ENCODE measurements around the gene ITGA7.

DNA sequence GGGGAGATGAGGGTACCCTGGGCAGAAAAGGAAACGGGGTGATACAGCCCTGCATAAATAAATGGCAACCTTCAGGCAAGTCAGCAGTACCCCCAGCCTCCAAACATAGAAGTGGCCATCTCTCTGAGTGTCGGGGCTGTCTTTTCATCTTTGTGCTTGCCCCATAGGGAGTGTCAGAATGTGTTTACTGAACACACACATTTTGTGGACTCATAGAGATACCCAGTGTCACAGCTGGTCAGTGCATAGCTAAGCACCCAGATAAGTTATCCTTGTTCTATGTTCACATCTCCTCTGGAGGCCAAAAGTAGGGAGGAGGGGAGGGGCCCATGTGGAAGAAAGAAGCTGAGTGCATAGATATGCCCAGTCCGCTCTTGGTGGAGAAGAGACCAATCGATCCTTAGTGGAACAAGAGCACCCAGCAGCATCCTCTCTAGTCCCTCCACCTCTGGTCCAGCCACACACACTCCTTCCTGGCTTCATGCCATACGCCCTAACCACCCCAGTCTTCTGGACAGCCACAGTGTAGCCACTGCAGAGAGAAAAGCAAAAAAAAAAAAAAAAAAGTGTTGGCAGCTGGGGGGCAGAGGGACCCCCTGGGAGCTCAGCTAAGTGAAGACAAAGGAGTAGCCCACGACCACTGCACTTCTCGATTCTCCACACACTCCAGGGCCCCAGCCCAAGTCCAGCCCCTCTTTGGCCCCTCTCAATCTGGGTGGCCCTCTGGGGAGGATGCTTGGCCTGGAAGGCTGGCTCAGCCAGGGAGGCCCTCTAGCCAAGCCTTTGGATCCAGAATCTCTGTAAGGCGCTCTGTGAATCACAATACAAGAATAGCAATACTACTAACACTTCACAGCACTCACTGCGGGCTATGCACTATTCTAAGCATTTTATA, 2.6 kb downstream of the ITGA7 start:
- TF ChIP-seq, protein P1, sequence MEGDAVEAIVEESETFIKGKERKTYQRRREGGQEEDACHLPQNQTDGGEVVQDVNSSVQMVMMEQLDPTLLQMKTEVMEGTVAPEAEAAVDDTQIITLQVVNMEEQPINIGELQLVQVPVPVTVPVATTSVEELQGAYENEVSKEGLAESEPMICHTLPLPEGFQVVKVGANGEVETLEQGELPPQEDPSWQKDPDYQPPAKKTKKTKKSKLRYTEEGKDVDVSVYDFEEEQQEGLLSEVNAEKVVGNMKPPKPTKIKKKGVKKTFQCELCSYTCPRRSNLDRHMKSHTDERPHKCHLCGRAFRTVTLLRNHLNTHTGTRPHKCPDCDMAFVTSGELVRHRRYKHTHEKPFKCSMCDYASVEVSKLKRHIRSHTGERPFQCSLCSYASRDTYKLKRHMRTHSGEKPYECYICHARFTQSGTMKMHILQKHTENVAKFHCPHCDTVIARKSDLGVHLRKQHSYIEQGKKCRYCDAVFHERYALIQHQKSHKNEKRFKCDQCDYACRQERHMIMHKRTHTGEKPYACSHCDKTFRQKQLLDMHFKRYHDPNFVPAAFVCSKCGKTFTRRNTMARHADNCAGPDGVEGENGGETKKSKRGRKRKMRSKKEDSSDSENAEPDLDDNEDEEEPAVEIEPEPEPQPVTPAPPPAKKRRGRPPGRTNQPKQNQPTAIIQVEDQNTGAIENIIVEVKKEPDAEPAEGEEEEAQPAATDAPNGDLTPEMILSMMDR (IDR thresholded peaks at IDR 0.05; ENCODE audit: low read depth, low read length, poor library complexity, severe bottlenecking) = no peak
- no peak for TF ChIP-seq EZH2phosphoT487 (IDR thresholded peaks at IDR 0.05; ENCODE audit: borderline replicate concordance, low read length)
